GM20000 (cell line): ENCODE measurements around the gene NCKAP5.

Experiments
- DNase-seq: peaks from one replicate; pipeline ENCODE4 v3.0.0; 2012; ENCODE audit warnings: low spot score
- TF ChIP-seq, protein P1 (sequence below): IDR thresholded peaks from 2 replicates; pipeline ENCODE4 v1.5.1; 2012; ENCODE audit warnings: mild to moderate bottlenecking, control low read depth; ENCODE audit errors: extremely low read depth, missing control alignments

NCKAP5 gene

DNA sequence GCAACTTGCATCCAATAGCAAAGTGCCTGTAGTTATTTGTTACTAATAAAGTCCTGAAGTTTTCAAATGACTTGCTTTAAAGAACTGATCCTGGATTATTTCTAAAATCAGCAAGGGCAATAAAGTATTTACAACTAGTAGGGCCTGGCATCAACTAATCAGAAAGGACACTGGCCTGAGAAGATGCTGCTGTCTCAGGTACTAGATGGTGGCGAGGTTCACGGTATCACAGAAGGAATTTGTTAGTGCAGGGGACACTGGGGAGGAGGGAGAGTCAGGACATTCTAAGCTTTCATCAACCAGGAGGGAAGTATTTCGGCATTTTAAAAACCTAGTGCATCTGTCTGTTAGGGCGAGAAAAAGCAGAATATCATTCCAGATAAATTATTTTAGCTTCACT, 458.1 kb downstream of the NCKAP5 start:
- no peak for DNase-seq
- TF ChIP-seq, protein P1, sequence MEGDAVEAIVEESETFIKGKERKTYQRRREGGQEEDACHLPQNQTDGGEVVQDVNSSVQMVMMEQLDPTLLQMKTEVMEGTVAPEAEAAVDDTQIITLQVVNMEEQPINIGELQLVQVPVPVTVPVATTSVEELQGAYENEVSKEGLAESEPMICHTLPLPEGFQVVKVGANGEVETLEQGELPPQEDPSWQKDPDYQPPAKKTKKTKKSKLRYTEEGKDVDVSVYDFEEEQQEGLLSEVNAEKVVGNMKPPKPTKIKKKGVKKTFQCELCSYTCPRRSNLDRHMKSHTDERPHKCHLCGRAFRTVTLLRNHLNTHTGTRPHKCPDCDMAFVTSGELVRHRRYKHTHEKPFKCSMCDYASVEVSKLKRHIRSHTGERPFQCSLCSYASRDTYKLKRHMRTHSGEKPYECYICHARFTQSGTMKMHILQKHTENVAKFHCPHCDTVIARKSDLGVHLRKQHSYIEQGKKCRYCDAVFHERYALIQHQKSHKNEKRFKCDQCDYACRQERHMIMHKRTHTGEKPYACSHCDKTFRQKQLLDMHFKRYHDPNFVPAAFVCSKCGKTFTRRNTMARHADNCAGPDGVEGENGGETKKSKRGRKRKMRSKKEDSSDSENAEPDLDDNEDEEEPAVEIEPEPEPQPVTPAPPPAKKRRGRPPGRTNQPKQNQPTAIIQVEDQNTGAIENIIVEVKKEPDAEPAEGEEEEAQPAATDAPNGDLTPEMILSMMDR, result no peak

DNA sequence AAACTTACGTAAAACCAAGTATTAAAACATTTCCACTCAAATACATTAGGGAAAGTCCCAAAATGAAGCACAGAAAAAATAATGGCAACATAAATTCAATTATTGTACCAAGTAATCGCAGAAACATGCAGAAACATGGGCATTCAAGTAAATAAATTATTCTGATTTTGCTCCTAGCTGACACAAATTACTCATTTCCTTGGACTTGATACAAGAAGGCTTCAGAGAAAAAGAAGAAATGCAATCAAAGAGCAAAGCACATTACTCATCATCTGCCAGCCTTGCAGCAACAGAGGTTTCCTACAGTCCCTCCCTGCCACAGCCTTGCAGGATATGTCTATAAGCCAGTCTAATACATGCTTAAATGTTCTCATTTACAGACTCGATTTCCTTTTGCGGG, 458.5 kb downstream of the NCKAP5 start:
- no peak for DNase-seq

DNA sequence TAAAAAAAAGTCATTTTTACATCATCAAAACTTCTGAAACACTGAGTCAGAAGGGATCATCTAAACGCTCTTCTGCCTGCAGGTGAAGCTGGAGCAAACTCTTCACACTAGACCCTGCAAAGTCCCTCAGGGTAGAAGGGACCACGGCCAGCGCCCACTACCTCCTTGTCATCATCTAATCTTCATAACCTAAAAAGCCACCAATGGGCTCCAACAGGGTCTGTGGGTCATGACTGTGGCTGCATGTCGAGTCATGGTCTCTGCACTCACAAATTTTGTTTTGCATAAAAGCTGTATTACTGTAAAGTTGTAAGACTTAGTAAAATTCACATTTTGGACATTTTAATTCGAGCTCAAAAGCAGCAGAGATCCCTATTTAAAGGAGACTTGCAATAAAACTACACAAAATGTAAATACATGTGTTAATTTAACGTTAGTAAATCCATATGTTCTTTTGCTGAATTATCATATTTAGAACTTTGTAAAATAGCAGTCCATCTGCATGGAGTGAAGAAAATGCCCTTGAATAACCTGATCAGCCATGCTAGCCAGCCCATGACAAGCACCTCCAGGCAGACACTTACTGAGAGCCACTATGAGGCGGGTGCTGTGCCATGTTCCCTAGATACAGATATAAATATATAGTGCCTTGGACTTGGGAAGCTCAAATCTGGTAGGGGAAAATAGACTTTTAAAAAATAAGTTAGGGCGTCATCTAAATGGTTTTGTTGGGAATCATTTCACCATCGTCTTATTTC, 461.0 kb downstream of the NCKAP5 start:
- DNase-seq, result no peak
- TF ChIP-seq, protein P1, result no peak

More for the DNA sequence above, 458.5 kb downstream of the NCKAP5 start:
- TF ChIP-seq, protein P1, result no peak

DNA sequence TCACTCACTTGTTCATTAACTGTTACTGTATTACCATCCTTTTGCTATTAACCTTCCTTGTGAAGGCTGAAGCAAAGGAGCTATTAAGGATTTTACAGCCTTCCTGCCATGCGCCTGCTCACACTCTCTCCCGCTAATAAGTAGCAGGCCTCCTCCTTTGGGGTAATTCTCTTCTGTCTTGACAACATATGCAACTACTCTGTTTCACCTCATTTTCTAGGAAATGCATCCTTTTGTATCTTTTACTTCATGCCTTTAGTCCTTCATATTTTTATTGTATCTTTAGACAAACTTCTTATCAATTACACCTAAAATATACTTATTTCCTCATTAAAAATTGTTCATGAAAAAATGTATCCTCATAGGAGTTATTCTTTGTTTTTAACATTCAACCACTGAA, 463.4 kb downstream of the NCKAP5 start:
- TF ChIP-seq, protein P1, result no peak
- DNase-seq, result no peak

DNA sequence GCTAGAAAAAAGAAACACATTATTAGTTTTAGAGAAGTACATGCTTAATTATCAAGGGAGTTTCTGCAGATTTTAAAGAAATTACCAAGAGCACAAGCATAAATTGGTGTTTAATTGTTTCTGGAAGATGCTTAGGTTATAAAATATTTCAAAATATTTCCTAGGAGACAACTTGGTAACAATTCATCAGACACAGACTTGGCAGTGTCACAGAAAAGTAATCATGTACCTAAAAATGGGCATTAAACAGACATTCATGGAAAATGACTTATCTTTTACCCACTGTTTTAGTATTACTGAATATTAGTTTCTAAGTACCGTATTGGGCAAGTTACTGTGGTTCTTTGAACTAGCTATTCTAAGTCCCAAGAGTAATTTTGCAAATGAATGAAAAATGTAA, 469.5 kb downstream of the NCKAP5 start:
- TF ChIP-seq, protein P1, result no peak

DNA sequence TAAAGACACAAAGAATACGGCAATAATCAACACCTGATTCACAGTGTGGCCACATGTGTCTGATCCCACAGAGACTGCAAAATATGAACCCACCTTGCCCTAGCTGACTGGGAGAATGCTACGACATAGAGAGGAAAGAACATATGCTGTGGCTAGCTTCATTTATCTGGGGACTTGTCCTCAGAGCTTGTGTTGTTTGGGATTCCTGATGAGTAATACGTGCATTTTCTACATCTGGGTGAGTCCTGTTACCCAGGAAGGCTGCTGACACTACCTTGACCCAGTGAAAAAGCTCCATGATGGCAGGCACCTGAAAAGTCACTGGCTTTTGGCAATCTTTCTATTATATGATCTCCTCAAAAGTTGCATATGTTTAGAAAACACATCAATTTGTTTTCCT, 470.6 kb downstream of the NCKAP5 start:
- no peak for DNase-seq
- TF ChIP-seq, protein P1, result no peak

More for the DNA sequence above, 469.5 kb downstream of the NCKAP5 start:
- DNase-seq, result no peak

DNA sequence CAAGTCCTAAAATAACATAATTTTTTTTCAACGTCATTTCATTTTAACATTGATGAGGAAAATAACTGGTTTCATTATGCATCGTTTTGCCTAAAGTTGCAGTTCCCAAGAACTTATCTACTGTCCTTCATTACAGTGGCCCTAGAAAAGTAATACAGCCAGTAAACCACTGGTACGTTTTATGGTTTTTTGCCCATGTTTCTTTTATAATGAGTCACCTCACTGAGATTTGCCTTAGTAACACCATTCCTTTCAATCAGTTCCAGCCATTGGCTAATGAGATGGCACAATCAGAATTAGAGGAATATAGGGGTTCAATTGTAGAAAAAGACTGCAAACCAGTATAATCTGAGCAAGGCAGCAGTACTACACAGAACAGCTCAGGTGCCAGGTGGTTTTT, 475.7 kb downstream of the NCKAP5 start:
- no peak for DNase-seq
- TF ChIP-seq, protein P1, result no peak
